Stimulated activated CD4-positive, alpha-beta T cell treated with anti-CD3 and anti-CD28 coated beads, TNF-alpha, amount 100 ng/mL, for 24 hours (primary cell): ENCODE results near the gene TRPT1.

Experiments used
- DNase-seq, 3 experiments: peaks; one replicate each; pipeline ENCODE4 v3.0.0-alpha.2; 2020; ENCODE audit warnings: low read depth in 3 of 3

Gene TRPT1

DNA sequence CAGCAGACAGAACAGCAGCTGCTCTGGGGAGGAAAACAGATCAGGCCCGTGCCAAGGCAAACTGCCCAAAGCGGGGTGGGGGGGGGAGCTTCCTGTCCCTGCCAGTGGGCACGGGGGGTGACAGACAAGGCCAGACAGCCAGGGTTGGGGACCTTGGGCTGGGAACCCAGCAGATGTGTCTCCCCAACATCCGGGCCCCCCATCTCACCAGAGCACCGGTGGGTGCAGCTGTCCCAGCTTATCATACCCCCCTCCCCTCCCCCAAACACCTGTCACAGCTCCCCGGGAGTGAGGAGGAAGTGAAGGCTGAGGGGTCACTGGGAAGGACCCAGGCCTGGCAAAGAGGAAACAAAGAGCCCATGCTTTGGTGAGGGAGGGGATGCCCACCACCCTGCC is 19.4 kb upstream of the TRPT1 start:
- no peak for DNase-seq

DNA sequence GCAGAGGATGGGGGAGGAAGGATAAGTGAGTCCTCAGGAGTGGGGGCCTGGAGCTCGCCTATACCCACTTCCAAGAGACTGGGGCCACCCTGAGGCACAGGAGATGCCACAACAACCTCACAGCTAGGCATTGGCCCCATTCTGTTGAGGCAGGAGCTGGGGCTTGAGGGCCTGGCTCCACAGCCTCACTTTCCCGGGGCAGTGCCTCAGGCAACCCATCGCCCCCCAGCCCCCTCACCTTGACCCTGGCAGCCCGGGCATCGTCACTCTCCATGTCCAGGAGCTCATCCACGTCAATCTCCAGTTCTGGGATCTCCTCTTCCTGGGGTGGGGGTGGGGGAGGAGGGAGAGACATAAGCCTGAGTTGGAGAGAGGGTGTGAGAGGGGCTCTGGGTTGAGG is 19.0 kb upstream of the TRPT1 start:
- no peak for DNase-seq

DNA sequence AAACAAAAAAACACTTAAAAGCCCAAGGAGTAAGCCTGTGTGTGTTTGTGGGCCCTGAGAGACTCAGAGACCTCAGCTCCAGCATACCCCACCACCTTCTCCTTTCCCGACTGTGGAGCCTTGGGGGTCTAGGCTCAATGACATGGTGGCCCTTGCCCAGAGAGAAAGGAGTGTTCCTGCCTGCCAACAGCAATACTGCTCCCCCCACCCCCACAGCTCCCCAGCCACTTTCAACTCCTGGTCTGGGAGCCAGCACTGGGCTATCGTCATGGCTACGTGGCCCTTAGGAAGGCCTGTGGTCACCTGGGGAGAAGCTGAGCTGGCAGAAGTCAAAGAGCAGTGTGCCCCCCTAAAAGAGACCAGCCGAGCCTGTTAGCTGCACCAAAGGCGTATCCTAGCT is 18.1 kb upstream of the TRPT1 start:
- DNase-seq = no peak

DNA sequence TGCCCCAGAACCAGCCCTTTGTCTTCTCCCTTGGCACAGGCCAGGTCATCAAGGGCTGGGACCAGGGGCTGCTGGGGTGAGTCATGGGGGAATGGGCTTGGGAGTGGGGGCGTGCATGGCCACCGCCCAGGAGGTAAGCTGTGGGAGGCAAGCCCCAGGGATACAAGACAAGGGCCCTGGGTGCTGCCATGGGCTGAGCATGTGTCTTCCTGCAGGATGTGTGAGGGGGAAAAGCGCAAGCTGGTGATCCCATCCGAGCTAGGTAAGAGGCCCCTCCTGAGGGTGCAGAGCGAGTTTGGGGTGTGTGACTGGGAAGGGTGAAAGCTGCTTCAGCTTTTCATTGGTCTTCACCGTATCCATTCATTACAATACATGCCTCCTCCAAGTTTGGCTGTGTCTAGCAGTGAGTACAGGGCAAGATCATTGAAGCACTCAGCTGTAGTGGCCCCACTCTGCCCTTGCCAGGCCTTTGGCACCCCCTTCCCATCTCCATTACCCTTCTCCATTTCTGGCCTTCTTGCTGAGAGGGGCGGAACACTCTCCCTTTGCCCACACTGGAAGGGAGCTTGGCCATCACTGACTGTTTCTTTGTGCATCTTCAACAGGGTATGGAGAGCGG is 17.4 kb upstream of the TRPT1 start:
- no peak for DNase-seq

DNA sequence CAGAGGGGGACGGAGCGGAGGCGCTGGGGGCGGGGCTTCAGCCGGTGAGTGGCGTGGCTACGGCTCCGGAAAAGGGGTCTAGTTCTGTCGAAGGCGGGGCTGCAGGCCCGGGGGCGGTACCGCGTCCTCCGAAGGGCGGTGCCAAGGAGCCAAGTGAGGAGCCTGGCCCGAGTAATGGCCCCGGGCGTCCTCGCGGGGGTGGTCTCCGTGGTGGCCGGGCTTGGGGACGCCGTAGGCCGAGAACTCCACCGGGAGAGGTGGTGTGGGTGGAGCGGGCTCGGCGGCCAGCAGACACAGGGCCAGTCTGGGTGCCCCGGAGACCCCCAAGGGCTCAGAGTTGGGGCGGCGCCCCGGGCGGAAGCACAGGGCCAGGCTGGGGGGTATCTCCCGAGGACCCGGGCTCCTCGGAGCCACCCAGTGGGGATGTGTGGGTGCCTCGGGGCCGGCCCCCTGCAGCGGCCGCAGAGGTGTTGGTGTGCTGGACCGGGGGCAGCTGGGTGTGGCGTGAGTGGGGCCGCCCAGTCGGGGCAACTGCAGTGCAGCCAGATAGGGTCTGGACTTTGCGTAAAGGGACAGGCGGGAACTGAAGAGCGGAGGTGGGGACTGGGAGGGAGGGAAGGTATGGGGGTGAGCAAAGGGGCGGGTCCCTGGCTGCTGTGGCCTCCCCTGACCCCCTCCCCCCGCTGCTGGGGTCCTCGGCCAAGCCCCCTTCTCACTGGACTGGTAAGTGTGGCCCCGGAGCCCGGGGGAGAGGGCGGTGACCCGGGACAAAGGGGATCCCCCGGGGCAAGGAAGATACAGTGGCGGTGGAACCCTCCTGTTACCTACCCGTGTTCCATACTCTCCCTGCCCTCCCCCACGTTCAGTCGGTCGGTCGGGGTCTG is 15.7 kb upstream of the TRPT1 start:
- DNase-seq = no peak

DNA sequence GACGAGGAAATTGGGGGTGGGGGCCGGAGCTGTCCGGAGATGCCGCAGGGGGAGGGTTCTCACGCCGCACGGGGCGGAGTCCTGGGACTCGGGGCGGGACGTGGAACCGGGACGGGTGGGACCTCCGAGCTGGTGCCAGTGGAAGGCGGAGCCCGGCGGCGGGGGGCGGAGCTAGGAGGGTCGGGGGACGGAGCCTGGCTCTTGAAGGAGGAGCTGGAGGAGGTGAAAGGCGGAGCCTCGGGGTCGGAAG is 15.2 kb upstream of the TRPT1 start:
- peak; percentile 99 to 100 (median 99) for DNase-seq

DNA sequence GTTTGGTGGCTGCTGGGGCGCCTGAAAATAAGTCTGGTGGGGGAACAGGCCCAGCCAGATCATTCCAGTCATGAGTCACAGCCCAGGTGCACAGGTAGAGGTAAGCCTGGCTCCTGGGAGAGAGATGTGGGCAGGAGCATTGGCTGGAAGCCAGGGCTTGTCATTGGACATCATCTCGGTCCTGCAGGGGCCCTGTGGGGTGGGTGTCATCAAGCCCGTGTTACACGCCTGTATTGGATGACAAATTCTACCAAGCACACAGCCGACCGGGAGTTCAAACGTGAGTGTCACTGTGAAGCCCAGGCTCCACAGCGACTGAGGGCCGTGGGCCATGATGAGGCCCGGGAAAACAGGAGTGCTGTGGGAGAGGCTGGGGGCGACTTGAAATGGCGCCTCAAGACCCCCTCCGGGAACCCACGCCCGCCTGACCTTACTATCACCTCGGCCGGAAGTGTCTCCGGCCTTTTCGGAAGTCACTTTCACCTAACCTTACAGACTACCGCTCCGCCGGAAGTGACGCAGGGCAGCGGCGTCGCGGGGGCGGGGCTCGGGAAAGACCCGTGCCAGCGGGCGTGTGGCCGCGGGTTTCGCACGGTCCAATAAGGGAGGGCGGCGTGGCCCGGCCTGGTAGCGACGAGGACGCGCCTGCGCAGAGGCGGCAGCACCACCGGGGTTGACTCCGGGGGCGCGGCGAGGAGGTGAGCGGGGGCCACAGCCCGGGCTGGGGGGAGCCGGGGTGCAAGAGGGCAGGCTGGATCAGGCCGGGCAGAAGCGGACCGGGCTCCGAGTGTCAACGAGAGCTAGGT is 14.7 kb upstream of the TRPT1 start, which contains the start of gene FKBP2:
Gene FKBP2 (plus strand): TSS at position 661 of the 806 bp plus-strand sequence. CDS start 1,293 bp downstream, outside the sequence.
- peak; percentile 96 to 97 (median 97) for DNase-seq

DNA sequence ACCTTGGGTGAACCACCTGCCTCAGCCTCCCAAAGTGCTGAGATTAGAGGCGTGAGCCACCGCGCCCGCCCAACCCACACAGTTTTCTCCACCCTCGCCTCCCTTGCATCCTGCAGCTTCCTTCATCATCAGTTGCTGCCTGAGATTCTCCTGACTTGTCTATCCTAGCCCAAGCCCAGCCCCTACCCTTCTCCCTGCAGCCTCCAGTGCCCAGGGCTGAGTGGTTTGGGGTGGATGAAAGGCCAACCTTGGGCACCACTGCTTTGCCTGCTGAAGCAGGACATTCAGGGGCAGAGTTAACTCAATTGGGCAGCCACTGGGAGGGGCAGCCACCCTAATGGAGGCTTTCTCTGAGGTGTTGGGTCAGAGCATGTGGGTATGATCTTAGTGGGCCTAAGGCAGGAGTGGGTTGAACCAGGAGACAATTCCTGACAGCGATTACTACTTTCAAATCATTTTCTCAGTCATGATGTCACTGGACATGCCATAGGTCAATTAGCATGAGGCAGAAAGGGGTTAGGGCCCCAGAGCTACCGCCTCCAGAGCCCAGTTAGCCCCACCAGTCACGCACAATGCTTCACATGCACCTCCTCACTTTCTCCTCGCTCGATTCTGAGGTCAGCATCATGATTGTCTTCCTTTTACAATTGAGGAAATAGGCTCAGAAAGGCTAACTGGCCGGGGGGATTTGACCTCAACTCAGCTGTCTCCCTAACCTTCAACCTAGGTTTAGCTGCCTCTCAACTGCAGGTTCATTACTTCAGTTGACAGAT is 13.9 kb upstream of the TRPT1 start:
- DNase-seq = no peak

DNA sequence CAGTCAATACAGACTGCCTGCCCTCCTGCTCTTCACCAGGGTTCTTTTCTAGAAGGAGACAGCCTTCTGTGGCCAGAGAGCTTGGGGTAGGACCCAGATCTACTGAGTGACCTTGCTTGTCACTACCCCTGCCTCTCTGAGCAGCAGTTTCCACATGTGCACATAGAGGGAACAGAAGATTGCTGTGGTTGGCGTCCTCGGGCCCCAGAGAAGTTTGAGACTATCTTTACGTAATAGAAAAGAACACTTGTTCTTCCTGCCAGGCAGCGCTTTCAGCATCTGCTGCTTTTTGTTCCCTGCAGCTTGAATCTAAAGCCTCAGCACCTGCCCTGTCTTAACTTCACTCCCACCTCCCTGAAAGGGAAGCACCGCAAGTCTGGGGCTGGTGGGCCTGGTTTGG is 13.0 kb upstream of the TRPT1 start:
- DNase-seq = no peak

DNA sequence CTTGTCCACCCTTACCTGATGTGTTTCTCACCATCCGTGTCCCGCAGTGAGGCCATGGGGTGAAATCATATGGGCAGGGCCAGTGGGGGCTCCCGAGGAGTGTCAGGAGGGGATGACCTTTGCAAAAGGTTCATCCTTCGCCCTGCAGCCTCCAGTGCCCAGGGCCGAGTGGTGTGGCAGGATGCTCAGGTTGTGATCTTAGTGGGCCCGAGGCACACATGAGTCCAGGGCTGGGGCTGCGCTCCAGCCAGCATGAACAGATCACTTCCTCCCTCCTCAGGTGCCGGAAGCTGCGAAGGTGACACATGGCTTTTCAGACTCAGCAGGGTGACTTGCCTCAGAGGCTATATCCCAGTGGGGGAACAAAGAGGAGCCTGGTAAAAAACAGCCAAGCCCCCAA is 12.1 kb upstream of the TRPT1 start:
- no peak for DNase-seq

DNA sequence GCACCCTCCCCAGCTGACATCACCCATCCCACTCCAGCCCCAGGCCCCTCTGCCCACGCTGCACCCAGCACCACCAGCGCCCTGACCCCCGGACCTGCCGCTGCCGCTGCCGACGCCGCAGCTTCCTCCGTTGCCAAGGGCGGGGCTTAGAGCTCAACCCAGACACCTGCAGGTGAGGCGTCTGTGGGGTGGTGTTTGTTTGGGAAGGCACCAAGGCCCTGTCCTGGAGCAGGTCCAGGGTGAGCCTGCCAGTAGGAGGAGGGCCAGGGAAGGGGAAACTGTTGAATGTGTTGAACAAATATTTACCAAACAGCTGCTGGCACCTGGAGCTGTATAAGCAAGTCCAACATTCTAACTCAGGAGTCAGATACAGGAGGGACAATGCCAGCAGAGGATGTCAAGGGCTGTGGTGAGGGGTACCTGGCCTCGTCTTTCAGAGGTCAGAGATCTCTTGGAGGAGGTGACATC is 11.5 kb upstream of the TRPT1 start:
- DNase-seq = no peak

DNA sequence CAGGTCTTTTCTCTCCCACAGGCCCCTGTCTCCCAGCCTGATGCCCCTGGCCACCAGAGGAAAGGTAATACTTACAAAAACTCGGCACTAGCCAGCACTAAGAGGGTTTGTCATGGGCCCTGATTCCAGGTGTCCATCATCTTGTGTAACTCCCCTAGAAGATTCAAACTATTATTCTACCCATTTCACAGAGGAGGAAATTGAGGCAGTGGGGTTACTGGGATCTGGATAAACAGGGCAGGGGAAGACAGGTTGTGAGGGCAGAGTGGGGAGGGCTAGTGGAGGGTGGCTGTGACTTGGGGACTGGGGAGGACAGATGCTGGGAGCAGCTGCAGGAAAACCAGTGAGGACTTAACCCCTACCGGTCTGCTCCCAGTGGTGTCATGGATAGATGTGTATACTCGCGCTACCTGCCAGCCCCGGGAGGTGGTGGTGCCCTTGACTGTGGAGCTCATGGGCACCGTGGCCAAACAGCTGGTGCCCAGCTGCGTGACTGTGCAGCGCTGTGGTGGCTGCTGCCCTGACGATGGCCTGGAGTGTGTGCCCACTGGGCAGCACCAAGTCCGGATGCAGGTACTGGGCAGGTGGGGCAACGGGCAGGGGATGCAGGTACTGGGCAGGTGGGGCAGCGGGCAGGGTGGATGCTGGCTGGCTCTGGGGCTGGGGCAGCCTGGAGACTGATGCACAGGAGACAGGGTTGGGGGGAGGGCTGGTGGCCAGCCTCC is 9.6 kb upstream of the TRPT1 start:
- DNase-seq = no peak

DNA sequence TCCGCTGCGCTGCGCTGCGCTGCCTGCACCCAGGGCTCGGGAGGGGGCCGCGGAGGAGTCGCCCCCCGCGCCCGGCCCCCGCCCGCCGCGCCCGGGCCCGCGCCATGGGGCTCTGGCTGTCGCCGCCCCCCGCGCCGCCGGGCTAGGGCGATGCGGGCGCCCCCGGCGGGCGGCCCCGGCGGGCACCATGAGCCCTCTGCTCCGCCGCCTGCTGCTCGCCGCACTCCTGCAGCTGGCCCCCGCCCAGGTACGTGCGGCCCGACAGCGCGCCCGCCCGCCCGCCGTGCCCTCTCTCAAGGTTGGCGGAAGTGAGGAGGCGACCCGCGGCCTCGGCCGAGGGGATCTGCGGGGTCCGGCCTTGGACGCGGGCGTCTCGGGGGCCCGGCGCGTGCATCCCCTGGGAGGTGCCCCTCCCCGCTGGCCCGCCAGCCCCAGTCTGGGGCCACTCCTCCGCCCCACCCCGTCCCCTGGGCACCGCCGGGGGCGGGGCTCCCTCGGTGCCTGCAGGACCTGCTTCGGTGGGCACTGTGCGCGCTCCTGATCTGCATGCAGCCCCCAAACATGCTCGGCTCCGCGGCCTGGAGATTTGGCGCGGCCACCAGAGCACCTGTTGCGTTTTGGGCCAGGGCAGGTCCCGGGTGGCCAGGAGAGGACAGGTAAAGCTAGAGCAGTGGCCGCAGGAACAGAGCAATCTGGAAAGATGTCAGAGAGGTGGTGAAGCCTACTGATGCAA is 8.8 kb upstream of the TRPT1 start:
- peak in 1 of 3 experiments; percentile 52 for DNase-seq

DNA sequence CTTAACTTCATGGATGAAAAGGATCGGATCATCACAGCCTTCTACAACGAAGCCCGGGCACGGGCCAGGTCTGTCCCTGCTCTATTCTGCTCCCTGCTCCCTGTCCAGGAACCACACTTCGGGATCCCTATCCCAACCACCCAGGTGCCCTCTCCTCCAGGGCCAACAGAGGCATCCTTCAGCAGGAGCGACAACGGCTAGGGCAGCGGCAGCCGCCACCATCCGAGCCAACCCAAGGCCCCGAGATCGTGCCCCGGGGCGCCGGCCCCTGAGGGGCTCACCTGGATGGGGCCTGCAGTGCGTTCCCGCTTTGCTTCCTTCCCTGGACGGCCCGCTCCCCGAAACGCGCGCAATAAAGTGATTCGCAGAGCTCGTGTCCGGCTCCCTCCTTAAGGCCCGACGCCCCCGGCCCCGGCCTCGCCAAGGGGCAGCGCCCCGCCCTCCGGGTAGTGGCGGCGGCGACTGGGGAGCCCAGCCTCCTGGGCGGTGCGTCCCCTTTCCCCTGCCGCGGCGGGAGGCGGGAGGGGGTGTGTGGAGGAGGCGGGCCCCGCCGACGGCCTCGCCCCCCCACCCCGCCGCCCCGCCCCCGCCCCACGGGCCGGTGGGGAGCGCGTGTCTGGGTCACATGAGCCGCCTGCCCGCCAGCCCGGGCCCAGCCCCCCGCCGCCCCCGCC is 8.1 kb upstream of the TRPT1 start, which contains the start of gene VEGFB:
Gene VEGFB (plus strand): TSS at position 672 of the 674 bp plus-strand sequence. CDS start 250 bp downstream, outside the sequence.
- peak in 2 of 3 experiments; percentile 29 to 72 for DNase-seq

DNA sequence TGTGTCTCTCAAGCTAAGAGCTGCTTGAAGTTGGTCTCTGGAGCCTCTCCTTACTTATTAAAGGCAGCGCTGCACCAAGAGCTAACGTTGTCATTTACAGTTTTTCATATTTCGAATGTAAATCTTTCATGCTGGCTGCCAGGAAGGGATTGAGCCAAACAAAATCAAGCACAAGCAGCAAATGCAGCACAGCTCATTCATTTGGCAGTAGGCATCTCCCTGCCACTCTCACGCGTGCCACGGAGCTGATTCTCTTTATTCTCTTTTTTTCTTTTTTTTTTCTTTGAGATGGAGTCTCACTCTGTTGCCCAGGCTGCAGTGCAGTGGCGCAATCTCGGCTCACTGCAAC is 7.0 kb upstream of the TRPT1 start:
- no peak for DNase-seq

DNA sequence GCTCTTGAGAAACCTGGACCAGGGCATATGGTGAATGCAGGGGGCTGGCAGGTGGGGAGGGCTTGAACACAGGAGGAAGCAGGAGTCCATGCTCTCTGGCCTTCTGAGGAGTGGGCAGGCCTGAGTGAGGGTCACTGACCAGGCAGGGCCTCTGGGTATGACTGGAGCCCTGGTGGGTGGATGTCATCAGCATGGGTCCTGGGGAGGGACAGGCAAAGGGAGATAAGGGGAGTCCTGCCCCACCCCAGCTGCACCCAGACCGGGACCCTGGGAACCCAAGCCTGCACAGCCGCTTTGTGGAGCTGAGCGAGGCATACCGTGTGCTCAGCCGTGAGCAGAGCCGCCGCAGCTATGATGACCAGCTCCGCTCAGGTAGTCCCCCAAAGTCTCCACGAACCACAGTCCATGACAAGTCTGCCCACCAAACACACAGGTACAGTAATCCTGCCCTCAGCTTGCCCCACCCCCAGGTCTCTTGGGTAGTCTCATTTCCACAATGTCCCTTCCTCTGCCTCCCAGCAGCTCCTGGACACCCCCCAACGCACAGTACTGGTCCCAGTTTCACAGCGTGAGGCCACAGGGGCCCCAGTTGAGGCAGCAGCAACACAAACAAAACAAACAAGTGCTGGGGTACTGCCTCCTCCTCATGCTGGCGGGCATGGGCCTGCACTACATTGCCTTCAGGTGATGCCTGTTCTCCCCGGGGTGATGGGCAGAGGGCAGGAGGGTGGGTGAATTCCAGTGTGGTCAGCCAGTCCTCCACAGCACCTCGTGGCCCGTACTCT is 6.4 kb upstream of the TRPT1 start:
- DNase-seq = no peak

DNA sequence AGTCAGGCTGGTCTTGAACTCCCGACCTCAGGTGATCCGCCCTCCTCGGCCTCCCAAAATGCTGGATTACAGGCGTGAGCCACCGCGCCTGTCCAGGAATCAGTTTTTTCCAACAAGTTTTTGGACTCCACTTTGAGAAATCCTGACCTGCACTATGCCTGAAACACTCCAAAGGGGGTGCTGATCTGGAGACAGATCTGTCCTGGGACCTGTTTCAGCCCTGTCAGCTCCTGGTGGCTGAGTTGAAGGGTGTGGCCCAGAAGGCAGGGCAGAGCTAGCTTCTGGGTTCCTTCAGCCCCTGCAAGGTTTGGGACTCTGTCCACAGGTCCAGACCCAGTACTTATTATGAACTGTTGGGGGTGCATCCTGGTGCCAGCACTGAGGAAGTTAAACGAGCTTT is 5.6 kb upstream of the TRPT1 start:
- no peak for DNase-seq

DNA sequence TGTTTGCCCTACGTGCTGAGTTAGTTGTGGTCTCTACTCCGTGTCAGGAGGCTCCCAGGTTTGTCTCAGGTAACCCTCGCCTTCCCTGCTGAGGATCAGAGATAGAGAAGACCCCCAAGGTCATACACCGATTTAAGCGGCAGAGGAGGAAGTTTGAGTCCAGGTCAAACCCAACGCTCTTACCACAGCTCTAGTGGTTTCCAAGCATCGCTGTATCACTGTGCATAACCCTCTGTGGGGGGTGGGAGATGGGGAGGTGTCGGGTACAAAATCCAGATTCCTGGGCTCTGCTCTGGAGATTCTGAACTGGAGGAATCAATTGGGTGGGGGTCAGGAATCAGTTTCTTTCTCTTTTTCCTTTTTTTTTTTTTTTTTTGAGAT is 5.0 kb upstream of the TRPT1 start:
- no peak for DNase-seq
